Activated CD4-positive, alpha-beta T cell treated with anti-CD3 and anti-CD28 coated beads for 4 hours (primary cell): ENCODE measurements around the gene IL15RA.
"Not testable (repeated sequence)": the region's sequence is repeated elsewhere in the genome, so short reads cannot be mapped to it uniquely, and the experiment has no call there.

Source experiments
- DNase-seq, 2 donors: peaks; one replicate each; pipeline ENCODE4 v3.0.0-alpha.2; 2020

The IL15RA gene

DNA sequence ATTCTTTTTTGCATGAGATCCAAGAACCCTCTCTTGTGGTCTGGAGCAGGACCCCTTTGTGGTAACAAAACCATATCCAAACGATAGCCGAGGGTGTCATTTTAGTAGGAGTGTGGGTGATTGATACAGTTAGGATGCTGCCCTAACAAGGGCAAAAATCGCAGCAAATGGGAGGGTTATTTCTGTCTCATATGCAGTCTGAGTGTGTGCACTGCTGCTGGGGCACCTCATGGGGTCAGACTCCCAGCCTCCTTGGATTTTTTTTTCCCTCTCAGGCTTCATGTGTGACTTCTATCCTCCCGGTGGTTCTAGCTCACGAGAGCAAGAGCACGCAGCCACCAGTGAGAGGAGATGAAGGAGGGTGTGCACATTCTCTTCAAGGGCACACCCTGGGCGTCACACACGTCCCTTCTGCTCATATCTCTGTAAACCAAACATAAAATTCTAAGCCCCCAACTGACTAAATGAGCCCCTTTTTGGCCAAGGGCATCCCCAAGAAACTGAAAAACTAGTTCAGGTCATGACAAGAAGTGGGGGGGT is 28.6 kb upstream of the IL15RA start:
- DNase-seq = no peak

DNA sequence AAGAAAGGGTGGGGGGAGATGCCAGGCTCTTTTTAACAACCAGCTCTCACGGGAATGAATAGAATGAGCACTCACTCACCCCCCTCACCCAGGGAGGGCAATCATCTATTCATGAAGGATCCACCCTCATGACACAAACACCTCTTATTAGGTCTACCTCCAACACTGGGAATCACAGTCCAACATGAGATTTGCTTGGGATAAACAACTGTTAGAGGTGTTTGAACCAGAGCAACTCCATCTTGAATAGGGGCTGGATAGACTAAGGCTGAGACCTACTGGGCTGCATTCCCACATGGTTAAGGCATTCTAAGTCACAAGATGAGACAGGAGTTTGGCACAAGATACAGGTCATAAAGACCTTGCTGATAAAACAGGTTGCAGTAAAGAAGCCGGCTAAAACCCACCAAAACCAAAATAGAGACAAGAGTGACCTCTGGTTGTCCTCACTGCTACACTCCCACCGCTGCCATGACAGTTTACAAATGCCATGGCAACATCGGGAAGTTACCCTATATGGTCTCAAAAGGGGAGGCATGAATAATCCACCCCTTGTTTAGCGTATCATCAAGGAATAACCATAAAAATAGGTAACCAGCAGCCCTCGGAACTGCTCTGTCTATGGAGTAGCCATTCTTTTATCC is 27.9 kb upstream of the IL15RA start:
- not testable (repeated sequence) for DNase-seq

DNA sequence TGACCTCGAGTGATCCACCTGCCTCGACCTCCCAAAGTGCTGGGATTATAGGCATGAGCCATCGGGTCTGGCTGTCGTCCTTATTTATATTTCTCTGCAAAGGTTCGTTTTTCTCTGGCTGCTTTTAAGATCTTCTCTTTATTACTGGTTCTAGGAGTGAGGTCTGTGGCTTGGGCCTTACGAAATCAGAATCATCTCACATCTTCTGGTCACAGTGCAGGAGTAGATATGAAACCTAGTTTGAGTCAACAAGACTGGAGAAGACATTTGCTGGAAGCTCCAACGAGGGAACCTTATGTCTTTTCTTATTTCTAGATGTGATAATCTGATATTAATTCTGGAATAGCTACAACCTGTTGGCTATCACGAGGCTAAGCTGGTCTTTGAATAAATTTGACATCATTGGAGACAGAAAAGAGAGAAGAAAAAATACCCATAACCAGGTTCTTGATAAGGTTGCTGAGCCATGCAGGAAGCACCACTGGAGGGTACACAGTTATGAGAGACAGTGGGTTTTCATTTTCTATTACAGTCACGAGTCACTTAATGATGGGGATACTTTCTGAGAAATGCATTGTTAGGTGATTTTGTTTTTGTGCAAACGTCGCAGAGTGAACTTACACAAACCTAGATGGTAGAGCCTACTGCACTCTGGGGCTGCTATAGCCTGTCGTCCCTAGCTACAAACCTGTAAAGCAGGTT is 25.6 kb upstream of the IL15RA start:
- no peak for DNase-seq

DNA sequence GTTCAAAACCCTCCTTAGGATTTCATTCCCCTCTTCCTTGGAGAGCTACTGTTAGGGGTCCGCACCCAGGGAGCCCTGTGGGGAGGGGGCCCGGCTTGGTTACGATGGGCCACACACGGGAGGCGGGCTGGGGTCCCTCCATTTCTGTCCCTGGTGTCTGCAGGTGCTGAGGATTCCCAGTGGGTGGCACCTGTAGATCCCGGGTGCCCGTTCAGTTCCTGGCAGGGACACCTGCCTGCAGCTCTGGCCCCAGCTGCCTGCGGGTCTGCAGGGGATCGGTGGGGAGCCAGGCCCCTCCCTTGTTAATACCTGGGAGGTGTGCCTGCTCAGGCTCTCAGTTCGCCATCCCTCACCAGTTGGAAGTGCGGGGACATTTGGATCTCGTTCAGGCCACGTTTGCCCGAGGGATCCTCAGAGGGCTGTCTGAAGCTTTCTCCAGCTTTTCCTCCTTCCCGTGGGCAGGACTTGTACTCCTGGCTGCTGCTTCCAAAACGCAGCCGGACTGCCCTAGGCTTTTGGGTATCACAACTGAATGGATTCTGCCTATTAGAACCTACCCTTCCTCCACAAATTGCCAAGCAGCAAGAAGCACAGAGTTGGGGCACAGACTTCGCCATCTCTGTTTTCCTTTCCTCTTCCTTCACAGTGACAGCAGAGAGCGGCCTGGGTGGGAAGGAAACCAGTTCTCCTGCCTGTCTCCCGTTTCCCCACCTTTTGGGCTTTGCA is 22.3 kb upstream of the IL15RA start:
- no peak for DNase-seq

DNA sequence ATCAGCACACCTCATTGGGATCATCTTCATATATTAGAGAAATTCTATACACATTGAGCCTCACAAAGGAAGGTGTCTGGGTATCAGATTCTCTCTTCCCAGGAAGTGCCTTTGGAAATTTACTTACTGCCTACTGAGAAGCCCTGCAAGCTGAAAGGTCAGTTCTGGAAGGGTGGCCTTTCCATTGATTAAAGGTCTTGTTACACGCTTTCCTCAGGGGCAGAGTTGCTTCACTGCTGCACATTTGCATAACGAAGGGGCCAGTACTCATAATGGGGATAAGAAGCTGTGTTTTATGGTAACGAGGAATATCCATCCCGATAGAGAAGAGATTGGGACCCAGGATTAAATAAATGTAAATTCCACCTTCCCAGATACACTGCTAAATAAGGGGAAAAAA is 19.4 kb upstream of the IL15RA start:
- no peak for DNase-seq

DNA sequence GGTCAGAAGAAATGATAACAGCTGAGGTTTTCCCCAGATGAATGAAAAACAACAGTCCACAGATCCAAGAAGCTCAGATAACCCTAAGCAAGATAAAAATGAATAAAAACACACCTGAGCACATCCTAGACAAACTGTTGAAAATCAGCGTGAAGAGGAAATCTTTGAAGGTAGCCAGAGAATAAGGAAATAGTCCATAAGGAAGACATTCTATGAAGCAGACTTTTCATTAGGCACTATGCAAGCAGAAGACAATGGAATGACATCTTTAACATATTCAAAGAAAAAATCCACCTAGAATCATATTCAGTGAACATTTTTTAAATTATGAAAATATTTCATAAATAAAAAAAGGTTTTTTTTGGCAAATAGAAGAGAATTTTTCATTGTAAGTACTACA is 15.1 kb upstream of the IL15RA start:
- no peak for DNase-seq

DNA sequence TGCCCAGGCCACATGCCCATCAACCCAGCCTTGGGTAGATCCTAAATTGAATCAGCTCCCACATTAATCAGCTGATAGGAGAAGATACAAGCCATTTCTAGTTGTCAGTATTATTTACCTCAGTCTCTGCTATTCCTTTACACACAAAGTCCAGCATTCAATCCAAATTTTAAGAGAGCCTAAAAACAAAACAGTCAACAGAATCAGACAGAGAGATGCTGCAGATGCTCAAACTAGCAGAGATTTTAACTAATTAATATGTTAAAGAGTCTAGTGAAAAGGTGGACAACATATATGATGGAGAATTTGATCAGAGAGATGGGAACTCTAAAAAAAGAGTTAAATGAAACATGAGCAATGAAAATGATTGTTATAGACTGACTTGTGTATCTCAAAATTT is 14.4 kb upstream of the IL15RA start:
- DNase-seq = no peak

DNA sequence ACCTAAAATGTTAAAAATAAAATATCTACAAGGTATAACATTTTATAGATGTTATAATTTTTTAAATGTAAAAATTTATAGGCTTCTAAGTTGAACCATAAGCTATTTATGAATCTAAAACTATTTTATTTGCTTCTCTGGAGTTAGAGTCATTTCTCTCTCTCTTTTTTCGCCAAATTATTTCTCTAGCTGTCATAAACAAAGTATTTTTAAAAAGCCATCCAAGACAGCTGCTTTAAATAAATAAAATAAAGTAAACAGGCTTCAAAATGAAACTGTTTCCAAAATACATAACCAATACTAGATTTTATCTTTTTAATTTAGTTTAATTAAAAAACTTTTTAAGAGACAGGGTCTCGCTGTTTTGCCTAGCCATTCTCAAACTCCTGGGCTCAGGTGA is 12.4 kb upstream of the IL15RA start:
- no peak for DNase-seq

DNA sequence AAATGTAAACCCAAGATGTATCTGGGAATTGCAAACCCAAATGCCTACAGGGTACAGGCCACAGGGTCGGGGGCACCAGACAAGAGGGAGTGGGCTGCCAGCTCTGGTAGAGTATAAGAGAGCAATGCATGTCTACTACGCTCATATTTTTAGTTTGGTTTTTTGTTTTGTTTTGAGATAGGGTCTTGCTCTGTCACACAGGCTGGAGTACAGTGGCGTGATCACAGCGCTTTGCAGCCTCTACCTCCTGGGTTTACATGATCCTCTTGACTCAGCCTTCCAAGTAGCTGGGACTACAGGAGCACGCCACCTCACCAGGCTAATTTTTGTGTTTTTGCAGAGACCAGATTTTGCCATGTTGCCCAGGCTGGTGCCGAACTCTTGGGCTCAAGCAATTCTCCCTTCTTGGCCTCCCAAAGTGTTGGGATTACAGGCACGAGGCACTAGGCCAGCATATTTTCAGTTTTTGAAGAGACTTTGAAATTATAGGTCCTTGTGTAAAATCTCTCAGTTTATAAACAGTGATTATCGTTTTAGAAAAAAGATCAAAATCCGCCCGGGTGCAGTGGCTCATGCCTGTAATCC is 11.1 kb upstream of the IL15RA start:
- DNase-seq = no peak

DNA sequence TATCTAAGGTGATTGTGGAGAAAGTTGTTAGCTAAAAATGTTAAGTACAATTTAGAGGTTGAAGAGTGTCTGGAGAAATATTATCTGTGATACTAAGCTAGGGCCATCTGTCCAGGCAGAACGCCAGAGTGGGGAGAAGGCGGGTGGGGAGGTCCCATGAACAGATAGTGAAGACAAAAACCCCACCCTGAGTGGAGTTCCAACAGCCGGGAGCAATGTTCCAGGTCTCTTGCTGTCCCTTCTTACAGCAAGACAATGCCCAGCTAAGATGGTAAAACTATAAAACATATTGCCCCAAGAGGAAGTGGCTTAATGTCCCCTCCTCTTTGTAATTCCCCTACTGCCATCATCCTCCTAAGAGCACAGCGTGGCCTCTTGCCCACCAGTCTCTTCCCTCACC is 10.4 kb upstream of the IL15RA start:
- DNase-seq = no peak

DNA sequence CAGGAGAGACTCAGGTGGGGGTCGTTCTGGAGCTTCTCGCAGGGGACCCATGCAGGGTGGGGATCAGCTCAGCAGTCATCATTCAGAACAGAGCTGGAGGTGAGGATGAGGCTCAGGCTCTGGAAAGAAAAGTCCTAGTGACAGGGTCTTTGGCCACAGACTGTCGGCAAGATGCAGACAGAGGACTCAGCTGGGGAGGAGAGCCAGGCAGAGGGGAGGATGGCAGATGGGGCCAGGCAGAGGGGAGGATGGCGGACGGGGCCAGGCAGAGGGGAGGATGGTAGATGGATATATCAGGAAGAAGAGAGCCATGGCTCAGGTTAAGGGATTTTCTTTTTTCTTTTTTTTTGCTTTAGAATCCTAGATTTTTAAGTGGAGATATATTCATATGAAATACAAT is 7.7 kb upstream of the IL15RA start:
- no peak for DNase-seq

DNA sequence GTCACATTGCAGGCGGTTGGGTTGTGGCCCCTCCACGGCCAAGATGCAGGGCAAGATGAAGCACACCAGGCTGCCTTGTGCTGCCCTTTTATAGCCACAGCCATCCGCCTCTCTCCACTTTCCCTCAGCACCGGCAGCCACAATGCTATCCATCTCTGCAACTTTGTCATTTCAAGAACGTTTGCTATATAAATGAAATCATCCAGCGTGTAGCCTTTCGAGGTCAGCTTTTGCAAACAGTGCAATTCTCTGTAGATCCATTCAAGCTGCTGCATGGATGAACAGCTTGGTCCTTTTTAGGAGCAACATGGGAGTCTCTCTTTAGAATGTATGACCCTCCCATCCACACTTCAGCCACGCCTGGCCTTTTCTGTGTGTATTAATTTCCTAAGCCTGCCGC is 6.4 kb upstream of the IL15RA start:
- DNase-seq = no peak

DNA sequence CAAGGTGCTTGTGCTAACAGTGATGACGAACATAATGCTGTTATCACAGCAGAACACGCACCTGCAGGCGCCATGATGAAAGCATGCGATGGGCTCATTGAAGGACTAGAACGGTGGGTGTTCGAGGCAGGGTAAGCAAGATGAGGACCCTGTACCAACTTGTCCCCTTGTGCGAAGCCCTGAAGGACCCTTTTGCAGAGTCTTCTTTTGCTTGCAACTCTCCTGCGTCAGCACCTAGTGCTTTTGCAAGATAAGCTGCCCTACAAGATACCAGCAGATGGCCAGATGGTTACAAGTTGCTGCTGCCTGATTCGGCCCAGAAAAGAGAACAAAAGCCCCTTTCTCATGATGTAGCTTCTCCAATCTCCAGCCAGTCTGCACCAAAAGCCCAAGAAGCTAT is 4.2 kb upstream of the IL15RA start:
- no peak for DNase-seq

DNA sequence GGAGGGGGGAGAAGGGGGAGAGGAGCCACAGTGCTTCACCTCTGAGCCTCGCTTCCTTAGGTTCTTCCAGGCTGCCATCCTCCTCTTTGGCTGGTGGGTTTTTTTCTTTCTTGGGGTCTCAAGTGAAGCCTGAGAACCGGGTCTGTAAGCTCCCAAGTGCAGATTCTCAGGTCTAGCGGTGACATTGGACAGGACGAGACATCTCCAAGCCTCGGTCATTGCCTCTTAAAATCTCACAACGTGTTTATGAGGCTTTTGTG is 817 bp upstream of the IL15RA start:
- no peak for DNase-seq

DNA sequence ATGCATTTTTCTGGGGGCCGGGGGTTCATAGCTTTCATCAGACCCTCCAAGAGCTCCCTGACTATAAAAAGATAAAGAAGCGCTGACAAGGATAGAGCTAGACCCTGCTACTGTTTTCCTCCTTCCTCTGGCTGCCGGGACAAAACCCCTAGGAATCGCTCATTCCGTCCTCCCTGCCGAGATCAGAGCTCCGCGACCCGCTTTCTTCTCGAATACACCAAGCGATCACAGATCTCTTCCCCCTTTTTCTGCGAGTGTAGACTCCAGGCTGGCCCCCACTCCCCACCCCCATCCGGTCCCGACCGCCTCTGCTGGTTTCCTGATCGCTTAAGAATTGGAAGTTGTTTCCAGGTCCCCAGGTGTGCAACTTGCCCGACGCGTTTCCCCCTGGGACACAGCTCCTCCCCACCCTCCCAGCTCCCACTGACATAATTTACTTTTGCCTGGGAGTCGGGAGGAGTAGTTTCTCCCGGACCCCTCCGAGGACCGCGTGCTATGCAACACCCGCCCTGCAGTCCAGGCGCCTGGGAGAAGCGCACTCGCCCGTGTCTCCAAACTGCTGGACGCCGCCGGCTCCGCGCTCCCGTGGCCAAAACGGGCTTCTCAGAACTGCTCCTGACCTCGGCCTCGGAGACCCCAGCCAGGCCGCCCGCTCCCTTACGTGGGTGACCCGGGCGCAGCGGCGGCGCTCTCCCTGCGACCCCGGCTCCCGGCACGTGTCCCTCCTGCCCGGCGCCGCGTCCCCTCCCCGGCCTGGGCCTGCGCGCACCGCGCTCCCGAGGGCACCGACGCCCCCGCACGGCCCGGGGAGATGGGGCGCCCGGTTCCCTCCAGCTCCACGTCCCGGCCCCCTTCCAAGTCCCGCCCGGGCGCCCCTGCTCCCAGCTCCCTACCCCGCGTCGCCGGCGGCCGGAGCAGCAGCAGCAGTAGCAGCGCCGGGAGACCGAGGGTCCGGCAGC is 552 bp downstream of the IL15RA start:
- peak; percentile 46 for DNase-seq

DNA sequence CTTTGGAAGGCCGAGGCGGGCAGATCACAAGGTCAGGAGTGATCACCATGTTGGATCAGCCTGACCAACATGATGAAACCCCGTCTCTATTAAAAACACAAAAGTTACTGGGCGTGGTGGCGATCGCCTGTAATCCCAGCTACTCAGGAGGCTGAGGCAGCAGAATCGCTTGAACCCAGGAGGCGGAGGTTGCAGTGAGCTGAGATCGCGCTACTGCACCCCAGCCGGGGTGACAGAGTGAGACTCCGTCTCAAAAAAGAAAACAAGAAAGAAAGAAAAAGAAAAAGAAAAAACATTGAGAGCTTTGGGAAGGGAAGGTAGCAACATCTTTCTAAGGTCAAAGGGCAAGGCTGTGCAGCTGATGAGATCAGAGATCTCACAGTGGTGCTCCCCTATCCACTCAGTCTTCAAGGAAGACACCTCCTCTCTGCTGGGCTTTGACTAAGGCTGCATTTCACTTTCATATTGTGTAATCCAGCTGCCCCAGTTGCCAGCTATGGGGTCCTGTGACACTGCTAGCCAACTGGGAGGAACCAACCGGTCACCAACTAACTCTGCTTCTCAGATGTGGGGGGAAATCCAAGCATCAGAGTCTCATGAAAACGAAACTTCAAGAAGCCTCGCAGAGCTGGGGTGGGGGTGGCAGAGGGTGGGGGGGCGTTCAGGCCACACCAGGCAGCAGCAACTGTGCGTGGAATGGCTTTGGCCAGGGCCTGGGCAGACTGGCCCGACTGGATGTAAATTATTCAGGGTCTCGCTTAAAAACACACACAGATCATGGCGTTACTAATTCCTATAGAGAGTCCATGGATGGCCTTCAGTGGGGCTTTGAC is 1.5 kb downstream of the IL15RA start:
- DNase-seq = peak; percentile 52 to 58

DNA sequence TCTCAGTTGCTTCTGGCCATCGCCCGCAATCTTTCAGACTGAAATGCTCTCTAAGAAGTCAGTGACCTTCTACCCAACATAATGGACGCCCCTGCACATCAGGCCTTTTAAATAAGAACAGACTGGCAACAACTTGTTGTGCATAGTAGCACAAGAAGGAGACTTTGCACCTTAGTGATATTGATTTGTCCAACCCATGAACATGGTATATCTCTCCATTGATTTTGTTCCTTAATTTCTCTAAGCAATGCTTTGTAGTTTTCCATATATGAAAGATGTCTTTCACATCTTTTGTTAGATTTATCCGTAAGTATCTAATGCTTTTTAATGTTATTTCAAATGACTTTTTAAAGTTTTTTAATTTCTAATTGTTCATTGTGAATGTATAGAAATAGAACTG is 4.3 kb downstream of the IL15RA start:
- no peak for DNase-seq

DNA sequence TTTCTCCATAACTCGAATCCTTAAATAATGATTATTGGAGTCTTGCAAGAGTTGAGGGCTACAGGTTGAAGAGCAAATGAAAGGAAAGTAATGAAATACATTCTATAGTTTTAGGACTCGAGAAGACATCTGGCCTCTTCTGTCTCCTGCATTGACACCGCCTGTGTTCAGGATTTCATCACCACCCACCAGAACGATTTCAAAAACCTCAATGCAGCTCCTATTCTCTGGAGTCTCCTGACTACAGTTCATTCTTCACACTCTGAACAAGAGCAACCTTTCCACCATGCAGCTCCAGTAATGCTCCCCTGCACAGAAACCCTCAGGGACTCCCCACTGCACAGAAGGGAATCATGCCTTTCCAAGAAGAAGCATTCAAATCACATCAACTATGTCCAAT is 5.5 kb downstream of the IL15RA start:
- no peak for DNase-seq

DNA sequence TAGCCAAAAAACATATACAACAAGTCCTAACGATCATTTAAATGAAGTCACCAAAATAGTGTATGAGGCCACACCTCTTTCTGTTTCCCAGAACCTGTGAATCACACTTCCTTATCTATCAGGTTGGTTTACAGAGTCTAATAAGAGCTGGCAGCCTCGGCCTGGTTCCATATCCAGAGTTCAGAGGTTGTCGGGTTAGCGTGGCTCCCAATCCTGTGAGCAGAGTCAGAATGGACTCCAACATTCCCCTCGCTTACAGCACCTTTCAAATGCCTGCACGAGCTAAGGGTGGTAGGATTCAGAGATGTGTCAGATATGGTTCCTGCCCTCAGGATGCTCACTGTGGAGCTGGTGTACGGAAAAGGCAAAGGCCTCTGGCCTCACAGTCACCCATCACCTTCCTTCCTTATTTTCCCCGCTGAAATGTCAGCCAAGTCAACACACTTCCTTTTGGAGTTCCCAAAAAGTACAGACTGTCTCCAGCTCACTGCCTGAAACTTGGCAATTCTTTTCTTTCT is 6.0 kb downstream of the IL15RA start:
- DNase-seq = peak; percentile 29 to 35

DNA sequence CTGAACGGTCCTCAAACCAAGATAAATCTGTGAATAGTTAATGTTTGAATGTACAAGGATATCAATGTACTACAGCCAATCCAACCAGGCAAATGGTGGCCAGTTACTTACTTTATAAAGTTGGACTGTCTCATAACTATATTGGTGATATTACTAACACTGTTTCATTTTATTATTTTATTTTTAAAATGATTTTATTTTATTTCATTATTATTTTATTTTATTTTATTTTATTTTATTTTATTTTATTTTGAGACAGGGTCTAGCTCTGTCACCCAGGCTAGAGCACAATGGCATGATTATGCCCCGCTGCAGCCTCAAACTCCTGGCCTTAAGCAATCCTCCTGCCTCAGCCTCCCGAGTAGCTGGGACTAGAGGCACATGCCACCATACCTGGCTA is 6.8 kb downstream of the IL15RA start:
- no peak for DNase-seq

DNA sequence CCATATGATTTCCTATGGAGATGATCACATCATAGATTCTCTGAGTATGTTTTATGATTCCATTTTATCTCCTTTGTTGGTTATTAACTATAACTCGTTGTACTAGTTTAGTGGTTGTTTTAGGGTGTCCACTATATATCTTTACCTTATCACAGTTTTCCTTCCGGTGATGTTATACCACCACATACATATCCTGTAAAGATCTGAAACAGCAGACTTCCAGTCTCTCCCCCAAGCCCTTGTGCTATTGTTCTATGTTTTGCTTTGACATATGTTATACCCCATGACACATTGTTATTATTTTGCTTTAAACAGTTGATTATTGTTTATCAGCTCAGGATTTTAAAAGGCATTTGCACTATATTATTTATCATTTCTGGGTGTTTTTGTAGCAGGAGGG is 7.3 kb downstream of the IL15RA start:
- no peak for DNase-seq
